KBM-7 (cell line): ENCODE results near the gene ABHD17B.

Experiments used
- DNase-seq: peaks from one replicate; pipeline ENCODE4 v3.0.0-alpha.2; 2015
- in situ Hi-C: fragments of 300-500 bp; cut with MboI; formaldehyde crosslinking; loops from 2 replicates; pipeline ENCODE4 v1.14.3; 2020; ENCODE audit warnings: low sequenced_read_pairs, low pct_unique_long_range_greater_than_20kb, mixed read lengths

ABHD17B gene

DNA sequence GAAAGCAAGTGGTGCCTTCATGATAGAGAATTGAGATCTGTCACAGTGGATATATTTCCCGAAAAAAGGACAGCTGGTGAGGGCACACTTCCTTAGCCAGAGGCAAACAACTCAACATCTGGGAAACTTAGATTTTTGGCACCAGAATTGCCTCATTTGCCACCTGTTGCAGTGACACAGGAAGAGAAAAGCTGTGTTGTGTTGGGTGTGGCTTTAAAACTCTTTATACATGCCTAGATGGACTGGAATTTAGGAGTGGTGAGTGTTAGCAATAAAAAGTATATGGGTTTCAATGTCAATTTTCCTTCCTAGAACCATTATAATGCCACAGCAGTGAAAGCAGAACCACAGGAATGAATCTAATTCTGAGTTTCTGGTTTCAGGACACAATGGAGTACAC lies 80.1 kb downstream of the ABHD17B start:
- DNase-seq: no peak
- in situ Hi-C loops: no loop called here

DNA sequence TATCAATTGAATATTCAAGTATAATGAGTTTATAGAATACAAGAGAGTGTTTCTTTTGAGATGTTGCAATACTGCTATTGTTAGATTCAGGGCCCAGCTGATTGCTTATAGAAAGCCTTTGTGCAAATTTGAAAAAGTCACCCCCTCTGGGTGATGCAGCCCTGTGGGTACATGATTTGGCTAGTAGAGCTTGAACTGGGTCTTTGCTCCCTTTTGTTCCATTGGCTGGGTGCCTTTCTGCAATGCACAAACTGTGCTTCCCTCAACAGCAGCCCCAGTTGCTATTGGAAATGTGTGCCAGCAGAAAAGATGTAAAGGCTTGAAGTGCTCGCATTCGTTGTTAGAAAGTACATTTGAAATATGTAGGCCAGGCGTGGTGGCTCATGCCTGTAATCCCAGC lies 80.8 kb downstream of the ABHD17B start:
- in situ Hi-C loops: no loop called here

DNA sequence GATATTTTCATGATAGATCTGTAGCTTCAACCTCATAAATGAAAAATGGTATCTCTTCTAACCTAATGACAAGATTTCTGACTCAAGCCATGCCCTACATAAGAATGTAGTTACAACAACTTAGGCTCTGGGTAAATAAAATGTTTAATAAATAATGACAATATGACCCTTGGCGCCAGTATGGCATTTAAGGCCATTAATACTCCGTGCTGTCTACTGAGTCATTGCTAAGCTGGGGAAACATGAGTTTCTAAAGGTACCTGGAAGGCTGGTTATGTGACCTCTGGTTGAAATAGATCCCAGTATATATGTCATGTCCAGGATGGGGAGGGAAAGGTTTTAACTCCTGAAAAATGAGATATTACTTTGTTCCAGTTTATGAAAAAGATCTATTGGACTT lies 84.7 kb downstream of the ABHD17B start:
- in situ Hi-C loops: no loop called here
- no peak for DNase-seq

More for the DNA sequence above, 80.8 kb downstream of the ABHD17B start:
- DNase-seq: no peak

DNA sequence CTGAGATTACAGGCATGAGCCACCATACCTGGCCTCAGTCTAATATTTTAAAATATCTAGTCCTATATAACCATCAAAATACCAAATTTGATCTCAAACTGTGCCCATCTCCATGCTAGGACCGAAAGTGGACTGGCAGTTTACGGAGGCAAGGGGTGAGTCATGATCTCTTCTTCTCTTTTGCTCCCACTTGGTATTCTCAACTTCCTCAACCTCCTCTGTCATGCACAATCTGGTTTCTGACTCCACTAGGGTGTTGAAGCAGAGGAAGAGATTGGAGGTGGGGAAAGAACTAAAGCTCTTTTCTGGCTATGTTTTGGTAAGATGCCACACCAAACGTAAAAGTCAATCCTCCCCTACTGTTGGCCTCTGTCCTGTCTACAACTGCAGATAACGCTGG lies 86.7 kb downstream of the ABHD17B start:
- DNase-seq: no peak
- in situ Hi-C loops: loop anchor here (25.0 kb wide), 1 partner anchor 163 kb away; no protein-coding TSS in a partner anchor

DNA sequence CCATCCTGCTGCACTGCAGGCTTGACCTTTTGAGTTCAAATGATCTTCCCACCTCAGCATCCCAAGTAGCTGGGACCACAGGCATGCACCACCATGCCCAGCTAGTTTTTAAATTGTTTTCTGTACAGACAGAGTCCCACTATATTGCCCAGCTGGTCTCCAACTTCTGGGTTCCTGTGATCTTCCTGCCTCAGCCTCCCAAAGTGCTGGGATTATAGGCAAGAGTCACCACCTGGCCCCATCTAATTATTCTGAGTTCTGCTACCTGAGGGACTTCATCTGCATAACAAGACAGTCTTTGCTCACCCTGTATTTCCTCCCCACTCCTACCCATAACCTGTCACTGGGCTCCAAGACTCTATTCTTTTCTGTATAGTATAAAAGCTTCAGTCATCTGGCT lies 88.1 kb downstream of the ABHD17B start:
- no peak for DNase-seq
- in situ Hi-C loops: loop anchor here (25.0 kb wide), 1 partner anchor 164 kb away; no protein-coding TSS in a partner anchor

DNA sequence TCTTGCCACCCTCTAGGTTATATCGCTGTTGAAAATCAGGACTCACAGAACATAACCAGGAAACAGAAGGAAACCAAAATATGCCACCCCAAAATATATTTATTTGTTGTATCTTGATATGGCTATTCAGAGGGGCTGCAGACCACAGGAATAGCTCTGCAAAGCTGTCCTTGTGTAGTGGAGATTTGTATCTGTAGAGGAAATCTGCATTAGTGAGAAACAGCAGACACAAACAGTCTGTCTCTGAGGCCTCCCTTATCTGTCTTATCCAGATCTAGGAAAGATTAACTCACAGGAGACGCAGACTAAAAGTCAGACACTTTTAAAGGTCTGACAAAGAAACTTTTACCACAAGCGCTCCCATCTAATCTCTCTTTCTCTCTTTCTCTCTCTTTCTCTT lies 88.5 kb downstream of the ABHD17B start:
- peak; percentile 27 for DNase-seq
- in situ Hi-C loops: loop anchor here (25.0 kb wide), 1 partner anchor 165 kb away; no protein-coding TSS in a partner anchor

DNA sequence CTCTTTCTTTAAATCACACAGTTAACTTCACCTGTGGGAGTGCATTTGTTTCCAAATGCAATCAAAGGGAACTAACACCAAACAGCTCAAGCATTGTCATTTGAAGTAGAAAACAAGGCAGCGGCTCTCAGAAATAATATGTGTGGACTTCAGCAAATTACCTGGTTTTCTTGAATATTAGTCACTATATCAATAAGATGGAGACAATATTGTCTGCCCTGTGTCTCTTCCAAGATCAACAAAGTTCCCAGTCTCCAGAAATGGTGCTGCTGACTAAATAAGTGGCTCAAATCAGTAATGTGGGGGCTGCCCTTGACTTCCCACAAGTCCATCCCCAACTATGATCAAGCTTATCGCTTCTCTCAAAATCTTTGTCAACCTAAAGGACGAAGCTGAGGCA lies 89.6 kb downstream of the ABHD17B start:
- DNase-seq: no peak
- in situ Hi-C loops: loop anchor here (25.0 kb wide), 1 partner anchor 166 kb away; no protein-coding TSS in a partner anchor

DNA sequence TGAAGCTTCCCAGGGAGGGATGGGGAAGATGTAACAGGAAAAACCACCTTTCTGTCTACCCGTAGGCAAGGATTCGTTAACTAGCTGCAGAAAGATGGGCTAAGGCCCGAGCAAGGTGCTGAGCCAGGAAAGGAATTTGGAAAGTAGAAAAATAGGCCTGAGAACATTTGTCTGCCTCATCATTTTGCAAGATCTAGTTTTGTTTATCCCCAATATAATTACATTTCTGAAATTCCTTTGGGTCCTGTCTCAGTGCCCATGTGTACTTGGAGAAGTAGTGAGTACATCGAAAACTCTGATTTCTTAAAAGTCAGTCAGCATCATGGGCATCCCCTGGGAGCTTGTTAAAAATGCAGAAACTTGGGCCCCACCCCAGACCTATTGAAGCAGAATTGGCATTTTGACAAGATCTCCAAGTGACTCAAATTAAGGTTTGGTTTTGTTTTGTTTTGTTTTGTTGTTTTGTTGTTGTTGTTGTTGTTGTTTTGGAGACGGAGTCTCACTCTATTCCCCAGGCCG lies 90.5 kb downstream of the ABHD17B start:
- in situ Hi-C loops: loop anchor here (25.0 kb wide), 1 partner anchor 167 kb away; no protein-coding TSS in a partner anchor
- DNase-seq: no peak

DNA sequence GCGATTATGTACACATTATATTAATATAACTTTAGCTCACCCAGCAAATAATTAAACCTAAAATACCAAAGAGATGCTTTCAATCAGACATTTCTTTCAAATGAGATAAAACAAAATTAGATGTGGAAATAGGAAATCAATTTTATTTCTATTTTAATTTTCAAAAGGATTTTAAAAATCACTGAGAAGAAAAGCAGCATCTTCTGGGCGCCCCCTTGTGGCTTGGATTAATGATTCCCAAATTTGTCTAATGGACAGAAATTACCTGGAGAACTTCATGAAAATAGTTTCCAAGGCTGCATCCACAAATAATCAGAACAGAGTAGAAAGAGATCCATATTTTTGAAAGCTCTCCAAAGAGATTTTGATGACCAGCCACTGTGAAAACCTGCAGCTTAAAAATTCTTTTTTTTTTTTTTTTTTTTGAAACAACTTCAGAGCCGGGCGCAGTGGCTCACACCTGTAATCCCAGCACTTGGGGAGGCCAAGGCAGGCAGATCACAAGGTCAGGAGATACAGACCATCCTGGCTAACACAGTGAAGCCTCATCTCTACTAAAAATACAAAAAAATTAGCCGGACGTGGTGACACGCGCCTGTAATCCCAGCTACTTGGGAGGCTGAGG lies 91.8 kb downstream of the ABHD17B start:
- in situ Hi-C loops: loop anchor here (25.0 kb wide), 1 partner anchor 168 kb away; no protein-coding TSS in a partner anchor
- DNase-seq: peak; percentile 45

DNA sequence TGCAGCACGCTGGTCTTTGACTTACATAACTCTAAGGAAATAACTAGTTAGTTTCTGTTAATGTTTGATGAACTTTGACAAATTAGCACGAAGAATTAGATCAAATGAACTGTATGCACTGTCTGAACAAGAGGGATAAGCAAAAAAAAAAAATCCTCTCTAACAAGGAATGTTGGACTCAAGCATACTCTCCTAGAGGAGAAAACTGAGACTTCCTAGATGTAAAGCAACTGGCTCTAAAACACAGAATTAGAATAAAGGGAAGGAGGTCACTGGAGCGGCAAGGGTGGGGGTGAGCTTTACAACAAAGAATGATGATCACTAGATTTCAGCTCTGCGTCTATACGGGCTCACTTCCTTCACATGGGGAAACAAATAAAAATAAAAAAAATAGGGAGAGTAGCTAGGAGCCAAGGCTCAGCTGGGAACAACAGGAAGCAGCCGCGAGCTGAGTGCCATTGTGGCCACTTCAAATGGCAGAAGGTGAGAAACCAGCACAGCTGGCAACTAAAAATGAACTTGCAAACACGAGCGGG lies 94.0 kb downstream of the ABHD17B start:
- peak; percentile 31 for DNase-seq
- in situ Hi-C loops: loop anchor here (25.0 kb wide), 1 partner anchor 170 kb away; no protein-coding TSS in a partner anchor
